ENCODE data around the gene C9orf78. TPM values are rescaled to one million over a fixed set of nuclear protein-coding genes. Genes with fewer than 3 reads are reported as not detected.

C9orf78 gene
- total RNA-seq, 1 donor: 32.4 TPM

- DNase-seq (ENCODE audit: low read depth): no peak
- no peak overlapping the region for H3K4me3 ChIP-seq (ENCODE audit: low read depth, low read length)
- TF ChIP-seq CTCF (IDR thresholded peaks at IDR 0.05; ENCODE audit: insufficient read depth, low read depth, low read length): no peak
These were observed 16.7 kb upstream of the C9orf78 start for GRCh38 chr9:129851821-129852220.

GRCh38 chr9:129850821-129851550, 15.9 kb upstream of the C9orf78 start:
- DNase-seq (ENCODE audit: low read depth): no peak
- no peak for TF ChIP-seq CTCF (IDR thresholded peaks at IDR 0.05; ENCODE audit: insufficient read depth, low read depth, low read length)
- no peak overlapping the region for H3K4me3 ChIP-seq (ENCODE audit: low read depth, low read length)

GRCh38 chr9:129849901-129850300, 14.8 kb upstream of the C9orf78 start:
- TF ChIP-seq CTCF (IDR thresholded peaks at IDR 0.05; ENCODE audit: insufficient read depth, low read depth, low read length): no peak
- no peak for DNase-seq (ENCODE audit: low read depth)
- H3K4me3 ChIP-seq (ENCODE audit: low read depth, low read length): no peak overlapping the region

- no peak for TF ChIP-seq CTCF (IDR thresholded peaks at IDR 0.05; ENCODE audit: insufficient read depth, low read depth, low read length)
- no peak overlapping the region for H3K4me3 ChIP-seq (ENCODE audit: low read depth, low read length)
- no peak for DNase-seq (ENCODE audit: low read depth)
These were observed 13.8 kb upstream of the C9orf78 start for GRCh38 chr9:129848712-129849441.

GRCh38 chr9:129845373-129845772, 10.3 kb upstream of the C9orf78 start:
- no peak overlapping the region for H3K4me3 ChIP-seq (ENCODE audit: low read depth, low read length)
- no peak for DNase-seq (ENCODE audit: low read depth)
- TF ChIP-seq CTCF (IDR thresholded peaks at IDR 0.05; ENCODE audit: insufficient read depth, low read depth, low read length): no peak

- no peak for TF ChIP-seq CTCF (IDR thresholded peaks at IDR 0.05; ENCODE audit: insufficient read depth, low read depth, low read length)
- H3K4me3 ChIP-seq (ENCODE audit: low read depth, low read length): no peak overlapping the region
- DNase-seq (ENCODE audit: low read depth): peak; percentile 35
These were observed 6.0 kb upstream of the C9orf78 start for GRCh38 chr9:129841071-129841470.
